Measurements from ENCODE around the gene CCDC201.

The CCDC201 gene

GRCh38 chr7:45873035-45873354, at the start of gene CCDC201:
TSS of gene CCDC201 (minus strand) at chr7:45873082. CDS start at chr7:45873007, 75 bp downstream.
- no peak for DNase-seq (ENCODE audit: low spot score)

- peak; percentile 39 for DNase-seq (ENCODE audit: low spot score)
These were observed 49.0 kb upstream of the CCDC201 start for GRCh38 chr7:45921699-45922519.

GRCh38 chr7:45921381-45921698, 48.5 kb upstream of the CCDC201 start:
- no peak for DNase-seq (ENCODE audit: low spot score)

- no peak for DNase-seq (ENCODE audit: low spot score)
These were observed 47.9 kb upstream of the CCDC201 start, which contains the start of gene IGFBP3 for GRCh38 chr7:45920502-45921380. TSS of gene IGFBP3 (minus strand) at chr7:45921272. CDS start at chr7:45921140, 132 bp downstream.

GRCh38 chr7:45919993-45920459, 47.1 kb upstream of the CCDC201 start:
- no peak for DNase-seq (ENCODE audit: low spot score)

- DNase-seq (ENCODE audit: low spot score) = no peak
These were observed 46.4 kb upstream of the CCDC201 start for GRCh38 chr7:45919231-45919784.

- DNase-seq (ENCODE audit: low spot score) = no peak
These were observed 45.7 kb upstream of the CCDC201 start for GRCh38 chr7:45918556-45918955.

- peak; percentile 82 for DNase-seq (ENCODE audit: low spot score)
These were observed 44.8 kb upstream of the CCDC201 start for GRCh38 chr7:45917658-45918057.

GRCh38 chr7:45917064-45917463, 44.2 kb upstream of the CCDC201 start:
- DNase-seq (ENCODE audit: low spot score) = no peak

GRCh38 chr7:45915606-45916005, 42.7 kb upstream of the CCDC201 start:
- no peak for DNase-seq (ENCODE audit: low spot score)

- no peak for DNase-seq (ENCODE audit: low spot score)
These were observed 42.0 kb upstream of the CCDC201 start for GRCh38 chr7:45914911-45915310.

GRCh38 chr7:45912972-45913371, 40.1 kb upstream of the CCDC201 start:
- DNase-seq (ENCODE audit: low spot score) = no peak

- no peak for DNase-seq (ENCODE audit: low spot score)
These were observed 38.4 kb upstream of the CCDC201 start for GRCh38 chr7:45911311-45911710.

- no peak for DNase-seq (ENCODE audit: low spot score)
These were observed 38.0 kb upstream of the CCDC201 start for GRCh38 chr7:45910855-45911254.

- DNase-seq (ENCODE audit: low spot score) = no peak
These were observed 36.7 kb upstream of the CCDC201 start for GRCh38 chr7:45909561-45909960.

GRCh38 chr7:45902820-45903219, 29.9 kb upstream of the CCDC201 start:
- DNase-seq (ENCODE audit: low spot score) = no peak

- no peak for DNase-seq (ENCODE audit: low spot score)
These were observed 28.7 kb upstream of the CCDC201 start for GRCh38 chr7:45901566-45901965.

- DNase-seq (ENCODE audit: low spot score) = no peak
These were observed 25.3 kb upstream of the CCDC201 start for GRCh38 chr7:45898222-45898621.

GRCh38 chr7:45897042-45897690, 24.3 kb upstream of the CCDC201 start:
- no peak for DNase-seq (ENCODE audit: low spot score)

- no peak for DNase-seq (ENCODE audit: low spot score)
These were observed 21.8 kb upstream of the CCDC201 start for GRCh38 chr7:45894665-45895062.

- DNase-seq (ENCODE audit: low spot score) = no peak
These were observed 21.2 kb upstream of the CCDC201 start for GRCh38 chr7:45893996-45894664.

Data from NAMALWA (cell line).